HG03095 (cell line): Measurements from ENCODE around the gene RHBDL2.
"Not testable (repeated sequence)": the region's sequence is repeated elsewhere in the genome, so short reads cannot be mapped to it uniquely, and the experiment has no call there.

Experiments
- ATAC-seq: cut with Tn5 transposase; IDR thresholded peaks from one replicate; pipeline ENCODE4 v1.9.1; 2021; ENCODE audit warnings: moderate library complexity; ENCODE audit not compliant: unreplicated experiment

Gene RHBDL2

DNA sequence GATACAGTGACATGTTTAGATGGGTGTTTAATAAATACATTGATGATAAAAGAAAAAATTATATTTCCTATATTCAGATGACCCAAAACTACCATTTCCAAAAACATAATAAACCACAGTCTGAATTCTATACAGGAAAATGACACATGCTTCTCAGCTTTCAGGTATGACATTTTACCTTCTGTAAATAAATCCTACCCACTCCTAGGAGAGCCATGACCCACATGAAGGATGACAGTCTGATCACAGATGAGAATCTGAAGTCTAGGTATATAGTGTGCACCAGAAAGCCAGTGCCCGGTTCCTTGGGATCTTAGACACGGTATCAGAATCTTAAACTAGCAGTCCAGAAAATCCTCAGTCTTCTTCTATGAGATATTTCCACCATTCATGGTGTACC is 56.5 kb downstream of the RHBDL2 start:
- no peak for ATAC-seq

- ATAC-seq: no peak
Measured at GRCh38 chr1:38881487-38881886, 60.1 kb downstream of the RHBDL2 start, which contains the start of gene GJA9. Gene GJA9, minus strand, starts transcription at chr1:38881587. Its CDS starts 5,489 bp downstream, at chr1:38876098.

DNA sequence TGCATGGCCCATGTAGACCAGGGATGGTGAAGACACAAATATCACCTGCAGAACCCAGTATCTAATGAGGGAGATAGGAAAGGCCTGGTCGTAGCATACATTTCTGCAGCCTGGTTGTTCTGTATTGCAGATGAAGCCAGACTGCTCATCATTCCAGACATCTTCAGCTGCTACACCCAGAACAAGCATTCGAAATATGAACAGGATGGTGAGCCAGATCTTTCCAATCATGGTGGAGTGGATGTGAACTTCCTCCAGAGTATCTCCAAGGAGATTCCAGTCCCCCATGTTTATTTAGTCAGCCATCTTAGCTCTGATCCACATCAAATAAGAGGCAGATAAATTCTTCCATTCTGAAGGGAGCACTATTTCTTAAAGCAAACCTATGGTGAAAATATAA is 65.8 kb downstream of the RHBDL2 start:
- no peak for ATAC-seq

DNA sequence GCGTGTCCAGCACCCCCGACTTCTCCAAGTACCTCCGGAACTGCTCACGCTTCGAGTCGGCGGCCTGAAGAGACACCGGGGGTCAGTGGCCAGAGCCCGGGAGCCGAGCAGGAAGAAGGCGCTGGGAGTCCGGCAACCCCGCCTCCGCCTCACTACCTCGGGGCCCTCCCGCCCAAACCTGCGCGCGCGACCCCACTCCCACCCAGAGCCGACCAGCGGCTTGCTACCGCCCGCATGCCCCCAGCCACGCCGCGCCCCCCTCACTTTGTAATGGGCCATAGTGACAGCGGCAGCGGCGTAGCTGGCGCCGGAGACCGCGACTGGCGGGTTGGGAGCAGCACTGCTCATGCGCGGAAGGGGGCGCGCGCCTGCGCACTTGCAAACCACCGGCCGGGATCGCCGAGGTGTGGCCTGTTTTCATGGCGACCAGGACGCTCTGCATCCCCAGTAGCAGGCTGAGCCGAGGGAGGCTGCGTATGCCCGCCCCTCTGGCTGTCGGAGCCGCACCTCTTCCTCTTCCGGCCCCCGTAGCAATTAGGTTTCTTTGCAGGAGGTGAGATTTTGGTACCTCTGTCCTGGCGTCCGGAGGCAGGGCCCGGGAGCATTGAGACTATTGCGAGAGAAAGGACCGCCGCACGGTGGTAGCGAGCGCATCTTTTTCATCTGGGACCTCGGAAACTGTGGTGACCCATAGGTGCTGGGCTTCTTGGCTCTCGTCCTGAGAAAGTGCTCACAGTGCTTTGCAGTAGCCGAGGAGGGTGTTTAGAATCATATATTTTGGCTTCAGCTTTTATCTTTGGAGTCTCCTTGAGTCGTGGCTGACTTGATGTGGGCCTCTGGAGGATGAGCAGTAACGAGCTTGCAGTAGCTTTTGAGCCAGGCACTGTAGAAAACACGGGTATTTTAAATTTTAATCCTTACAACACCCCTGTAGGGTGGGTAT is 68.3 kb downstream of the RHBDL2 start, which contains the start of gene MYCBP:
Gene MYCBP (minus strand): TSS at position 322 of the 943 bp plus-strand sequence. CDS start 43 bp downstream, at position 279.
- ATAC-seq: peak; percentile 94

DNA sequence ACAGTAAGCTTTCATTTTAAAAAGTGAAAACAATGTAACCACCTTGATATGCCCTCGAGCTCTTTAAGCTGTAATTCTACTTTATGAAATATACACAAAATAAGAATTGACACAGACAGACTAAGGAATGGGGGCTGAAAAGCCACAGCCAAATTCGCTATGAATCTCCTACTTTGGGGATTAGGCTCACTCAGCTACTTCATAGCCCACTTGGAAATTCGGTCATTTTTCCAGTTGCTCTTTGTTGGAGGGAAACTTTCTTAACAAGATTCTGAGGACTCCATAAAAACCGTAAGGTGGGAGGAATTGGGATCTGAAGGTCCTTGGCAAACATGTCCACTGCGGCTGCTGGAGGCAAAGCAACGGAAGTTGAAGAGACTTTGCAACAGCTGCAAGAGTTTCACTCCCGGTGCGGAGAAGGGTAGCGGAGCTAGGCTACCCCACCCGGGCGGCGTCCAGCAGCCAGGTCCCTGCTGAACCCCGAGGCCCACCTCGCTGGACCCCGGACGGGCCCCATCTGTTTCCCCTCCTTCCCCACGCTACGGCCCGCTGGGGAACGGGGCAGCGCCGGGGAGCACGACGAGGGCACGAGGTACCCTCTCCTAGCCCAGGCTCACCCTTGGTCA is 69.1 kb downstream of the RHBDL2 start:
- ATAC-seq: peak; percentile 23

- ATAC-seq: no peak
Measured at GRCh38 chr1:38870996-38871395, 70.6 kb downstream of the RHBDL2 start.

DNA sequence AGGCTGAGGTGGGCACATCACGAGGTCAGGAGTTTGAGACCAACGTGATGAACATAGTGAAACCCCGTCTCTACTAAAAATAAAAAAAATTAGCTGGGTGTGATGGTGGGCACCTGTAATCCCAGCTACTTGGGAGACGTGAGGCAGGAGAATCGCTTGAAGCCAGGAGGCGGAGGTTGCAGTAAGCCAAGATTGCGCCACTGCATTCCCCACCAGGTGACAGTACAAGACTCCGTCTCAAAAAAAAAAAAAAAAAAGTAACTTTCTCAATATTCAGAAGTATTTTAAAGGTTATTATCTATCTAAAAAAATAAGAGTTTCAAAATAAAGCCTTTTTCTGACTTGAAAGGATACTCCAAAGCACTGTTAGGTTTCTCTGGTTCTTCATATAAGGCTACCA is 74.4 kb downstream of the RHBDL2 start:
- ATAC-seq: no peak

- no peak for ATAC-seq
Measured at GRCh38 chr1:38865112-38865715, 76.4 kb downstream of the RHBDL2 start.

- no peak for ATAC-seq
Measured at GRCh38 chr1:38860454-38860795, 81.2 kb downstream of the RHBDL2 start.

GRCh38 chr1:38859561-38860453 is 81.8 kb downstream of the RHBDL2 start, which contains the start of gene RRAGC:
Gene RRAGC, minus strand, starts transcription at chr1:38859772. Its CDS starts 126 bp downstream, at chr1:38859646.
- peak; percentile 88 for ATAC-seq

DNA sequence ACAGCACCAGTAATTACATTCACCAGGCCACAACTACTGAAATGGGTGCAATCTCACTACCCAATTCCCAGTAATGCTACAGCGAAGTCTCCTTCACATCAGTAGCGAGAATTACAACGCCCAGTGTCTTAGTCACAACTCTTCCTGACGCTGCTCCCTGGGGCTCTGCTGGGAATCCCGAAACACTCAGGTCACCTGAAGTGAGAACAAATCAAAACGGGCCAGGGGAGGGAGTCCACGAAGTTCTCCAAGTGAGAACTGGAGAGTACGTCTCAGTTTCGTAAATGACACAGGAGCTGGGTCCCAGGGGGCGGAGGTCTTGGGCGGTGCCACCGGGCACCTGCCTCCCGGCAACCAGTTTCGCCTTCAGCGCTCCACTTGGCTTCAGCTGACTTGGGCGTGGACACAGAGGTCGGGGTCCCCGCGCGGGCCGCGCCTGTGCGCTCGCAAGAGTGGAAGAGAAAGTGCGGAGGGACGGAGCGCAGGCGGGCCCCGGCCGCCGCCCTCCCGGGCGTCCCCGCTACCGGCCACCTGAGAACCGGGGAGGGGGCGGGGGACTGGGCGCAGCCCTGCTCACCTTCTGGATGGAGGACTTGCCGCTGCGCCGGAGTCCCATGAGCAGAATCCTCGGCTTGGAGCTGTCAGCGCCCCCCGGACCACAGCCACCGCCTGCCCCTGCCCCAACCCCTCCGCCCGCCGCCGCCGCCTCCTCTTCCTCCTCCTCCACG is 82.6 kb downstream of the RHBDL2 start:
- ATAC-seq: peak; percentile 19

DNA sequence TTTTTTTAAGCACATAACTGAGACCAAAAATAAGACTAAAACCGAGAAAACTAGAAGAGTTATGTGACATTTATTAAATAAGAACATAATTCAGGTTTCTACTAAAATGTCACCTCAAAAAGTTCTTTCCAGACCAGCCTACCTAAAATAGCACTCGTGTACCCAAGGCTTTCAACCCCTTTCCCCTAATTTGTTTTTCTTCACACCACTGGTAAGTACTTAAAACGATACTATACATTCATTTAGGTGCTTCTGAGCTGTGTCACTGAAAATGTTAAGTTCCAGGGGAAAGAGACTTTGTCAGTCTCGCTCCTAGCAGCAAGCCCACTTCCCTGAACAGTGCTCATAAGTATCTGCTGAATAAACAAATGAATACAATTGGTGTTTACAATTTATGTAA is 88.8 kb downstream of the RHBDL2 start:
- ATAC-seq: peak; percentile 51

DNA sequence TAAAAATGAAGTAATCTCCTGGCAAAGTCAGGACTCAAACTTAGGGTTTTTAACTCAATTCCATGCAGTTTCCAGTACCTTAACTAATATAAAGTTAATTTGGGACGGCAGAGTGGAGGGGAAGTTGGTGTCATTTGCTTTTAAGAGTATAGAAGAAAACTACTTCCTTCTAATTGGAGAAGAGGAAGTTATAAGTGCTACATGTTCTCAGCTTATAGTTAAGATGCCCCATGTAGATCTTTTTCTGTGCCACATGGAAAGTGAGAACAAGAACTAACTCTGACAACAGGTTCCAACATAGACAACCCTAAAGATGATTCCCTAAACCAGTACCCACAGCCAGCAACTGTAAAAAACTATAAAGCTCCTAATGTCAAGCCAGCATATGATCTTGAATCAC is 93.6 kb downstream of the RHBDL2 start:
- no peak for ATAC-seq

- no peak for ATAC-seq
Measured at GRCh38 chr1:38846210-38846609, 95.4 kb downstream of the RHBDL2 start.

DNA sequence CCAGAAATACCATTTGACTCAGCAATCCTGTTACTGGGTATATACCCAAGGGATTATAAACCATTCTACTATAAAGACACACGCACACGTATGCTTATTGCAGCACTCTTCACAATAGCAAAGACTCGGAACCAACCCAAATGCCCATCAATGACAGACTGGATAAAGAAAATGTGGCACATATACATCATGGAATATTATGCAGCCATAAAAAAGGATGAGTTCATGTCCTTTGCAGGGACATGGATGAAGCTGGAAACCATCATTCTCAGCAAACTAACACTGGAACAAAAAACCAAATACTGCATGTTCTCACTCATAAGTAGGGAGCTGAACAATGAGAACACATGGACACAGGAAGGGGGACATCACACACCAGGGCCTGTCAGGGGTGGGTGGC is 96.5 kb downstream of the RHBDL2 start:
- not testable (repeated sequence) for ATAC-seq

GRCh38 chr1:38840281-38840680 is 101.3 kb downstream of the RHBDL2 start:
- no peak for ATAC-seq

DNA sequence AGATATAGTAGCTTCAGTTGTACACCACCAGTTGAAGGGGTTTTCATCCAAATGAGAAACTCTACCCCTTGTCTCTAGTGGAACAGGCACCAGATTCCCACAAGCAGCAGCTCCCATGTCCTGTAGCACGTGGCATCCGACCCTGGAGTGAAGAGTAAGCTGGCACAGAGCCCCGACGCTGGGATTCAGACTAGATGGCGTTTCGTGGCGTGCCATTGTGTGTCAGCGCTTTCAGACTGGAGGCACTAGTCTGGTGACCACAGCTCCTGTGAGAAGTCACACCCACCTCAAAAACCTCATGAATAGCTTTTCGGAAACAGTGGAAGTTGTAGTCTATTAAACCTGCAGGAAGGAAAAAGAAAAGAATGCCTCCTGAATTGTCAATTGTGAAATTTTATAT is 102.3 kb downstream of the RHBDL2 start:
- ATAC-seq: no peak

GRCh38 chr1:38836316-38836715 is 105.3 kb downstream of the RHBDL2 start:
- ATAC-seq: not testable (repeated sequence)
